Measurements from ENCODE around the gene TNFRSF13B. TPM values are rescaled to one million over a fixed set of nuclear protein-coding genes. Genes with fewer than 3 reads are reported as not detected.

TNFRSF13B gene
- total RNA-seq, 1 experiment from 2014 or later = 0.28 TPM

- Histone ChIP-seq H4K5ac (ENCODE audit: insufficient read length, low read depth, low read length) (no peak overlapping the region), H2AFZ (ENCODE audit: low read length) (no peak overlapping the region), H3K9me3 (ENCODE audit: control insufficient read depth, low read depth, low read length) (no peaks in the 10 kb centered on the region), H3K27ac (ENCODE audit: insufficient read length, low read depth, low read length) (no peak overlapping the region), H3K79me1 (ENCODE audit: insufficient read depth, low read depth, low read length, poor library complexity, severe bottlenecking) (no peaks in the 10 kb centered on the region), H2BK5ac (ENCODE audit: insufficient read length, low read length) (no peak overlapping the region), H2AK5ac (ENCODE audit: insufficient read length, low read length) (no peak overlapping the region), H3K4ac (ENCODE audit: low read depth, low read length) (no peak overlapping the region), H3T11ph (ENCODE audit: low read length) (no peak overlapping the region), H4K91ac (ENCODE audit: insufficient read length, low read depth, low read length) (no peak overlapping the region), H2BK120ac (ENCODE audit: low read depth, low read length, poor library complexity, severe bottlenecking) (no peak overlapping the region), H3K79me2 (ENCODE audit: insufficient read depth, low read length) (no peaks in the 10 kb centered on the region), H2BK20ac (ENCODE audit: low read depth, low read length, poor library complexity, severe bottlenecking) (no peak overlapping the region), H2BK12ac (ENCODE audit: insufficient read length, low read depth, low read length) (no peak overlapping the region), H2BK15ac (ENCODE audit: low read depth, low read length) (no peak overlapping the region), H3K27me3 (ENCODE audit: insufficient read depth, low read length) (no peaks in the 10 kb centered on the region), H3K23ac (ENCODE audit: insufficient read length, low read depth, low read length) (no peak overlapping the region), H3K4me2 (ENCODE audit: insufficient read depth, insufficient read length, low read length) (no peak overlapping the region), H3K23me2 (ENCODE audit: insufficient read length, low read depth, low read length, poor library complexity, severe bottlenecking) (no peaks in the 10 kb centered on the region), H3K9ac (ENCODE audit: extremely low read depth, insufficient read length, low read length) (no peak overlapping the region), H3K14ac (ENCODE audit: insufficient read depth, low read length) (no peak overlapping the region), H4K20me1 (ENCODE audit: control insufficient read depth, insufficient read depth, insufficient read length) (no peaks in the 10 kb centered on the region), H3K56ac (ENCODE audit: insufficient read length, low read depth, low read length) (no peak overlapping the region), H3K18ac (ENCODE audit: insufficient read length, low read depth, low read length) (no peak overlapping the region), H3K4me1 (ENCODE audit: insufficient read depth, low read length) (no peaks in the 10 kb centered on the region), H4K8ac (replicated peaks; ENCODE audit: insufficient read length, low read depth, low read length) (no peak overlapping the region)
- Mint-ChIP-seq H3K4me3 (no peak overlapping the region), H3K36me3 (ENCODE audit: insufficient read depth in 1 of 3, low read depth in 3 of 3) (no peaks in the 10 kb centered on the region), H3K4me1 (peaks cover 2 to 6% of the 10 kb centered on the region in 2 experiments; a peak in 2 of 4 replicates), H3K27me3 (ENCODE audit: low read depth) (no peaks in the 10 kb centered on the region), H3K9me3 (no peaks in the 10 kb centered on the region; a peak in 1 of 5 replicates), H3K27ac (no peak overlapping the region; a peak in 1 of 7 replicates)
- peak; percentile 32 for DNase-seq
- TF ChIP-seq CTCF (conservative IDR thresholded peaks at IDR 0.05) = no peak
- WGBS (ENCODE audit: extremely low coverage, insufficient read length, low lambda C conversion rate) = no CpG with 5 or more reads among the region's 15 CpGs
Measured at GRCh38 chr17:17021194-17021863, 49.4 kb upstream of the TNFRSF13B start.

All from H9 (cell line).